Endothelial cell of umbilical vein (primary cell): ENCODE results near the gene PRPF8.

Source experiments
- EZH2 ChIP-seq: IDR thresholded peaks from 2 replicates; pipeline ENCODE4 v1.6.1; 2012; ENCODE audit warnings: borderline replicate concordance, low read depth, mild to moderate bottlenecking, moderate library complexity, low read length, inconsistent platforms; ENCODE audit not compliant: severe bottlenecking
- FOS ChIP-seq: IDR thresholded peaks from 2 replicates; pipeline ENCODE4 v1.6.1; 2011; ENCODE audit warnings: mild to moderate bottlenecking, low read length, moderate library complexity, borderline replicate concordance; ENCODE audit not compliant: insufficient read depth
- GATA2 ChIP-seq: IDR thresholded peaks from 2 replicates; pipeline ENCODE4 v1.7.0; 2011; ENCODE audit warnings: low read depth, mild to moderate bottlenecking, moderate library complexity, mixed read lengths, low read length; ENCODE audit not compliant: insufficient read length, insufficient read depth
- JUN ChIP-seq: IDR thresholded peaks from 2 replicates; pipeline ENCODE4 v1.6.1; 2011; ENCODE audit warnings: borderline replicate concordance, low read depth; ENCODE audit not compliant: insufficient read length, insufficient read depth
- MYC ChIP-seq: IDR thresholded peaks from one replicate; pipeline ENCODE4 v1.6.1; 2011; ENCODE audit warnings: mild to moderate bottlenecking, low read depth, low read length
- POLR2A ChIP-seq: IDR thresholded peaks from 2 replicates; pipeline ENCODE4 v1.6.1; 2012; ENCODE audit warnings: low read depth, mild to moderate bottlenecking, control low read depth, low read length
- POLR2AphosphoS5 ChIP-seq: IDR thresholded peaks from 2 replicates; pipeline ENCODE4 v1.6.1; 2012; ENCODE audit warnings: low read depth, mild to moderate bottlenecking, control low read depth, low read length, moderate library complexity; ENCODE audit not compliant: insufficient read depth
- TF ChIP-seq, protein P1 (sequence below), 2 donors: IDR thresholded peaks; 1 replicate in 1 of 2; 2 replicates in 1 of 2; pipeline ENCODE4 v1.5.1; 2011; ENCODE audit warnings: low read length in 2 of 2, mild to moderate bottlenecking in 2 of 2, moderate library complexity in 2 of 2, control low read depth in 1 of 2, inconsistent platforms in 1 of 2, low read depth in 1 of 2; ENCODE audit not compliant: insufficient read depth in 1 of 2; ENCODE audit errors: extremely low read depth in 1 of 2
- TF ChIP-seq, protein P2 (sequence below): IDR thresholded peaks from 2 replicates; pipeline ENCODE4 v1.6.1; 2011; ENCODE audit not compliant: insufficient read depth, insufficient read length

DNA sequence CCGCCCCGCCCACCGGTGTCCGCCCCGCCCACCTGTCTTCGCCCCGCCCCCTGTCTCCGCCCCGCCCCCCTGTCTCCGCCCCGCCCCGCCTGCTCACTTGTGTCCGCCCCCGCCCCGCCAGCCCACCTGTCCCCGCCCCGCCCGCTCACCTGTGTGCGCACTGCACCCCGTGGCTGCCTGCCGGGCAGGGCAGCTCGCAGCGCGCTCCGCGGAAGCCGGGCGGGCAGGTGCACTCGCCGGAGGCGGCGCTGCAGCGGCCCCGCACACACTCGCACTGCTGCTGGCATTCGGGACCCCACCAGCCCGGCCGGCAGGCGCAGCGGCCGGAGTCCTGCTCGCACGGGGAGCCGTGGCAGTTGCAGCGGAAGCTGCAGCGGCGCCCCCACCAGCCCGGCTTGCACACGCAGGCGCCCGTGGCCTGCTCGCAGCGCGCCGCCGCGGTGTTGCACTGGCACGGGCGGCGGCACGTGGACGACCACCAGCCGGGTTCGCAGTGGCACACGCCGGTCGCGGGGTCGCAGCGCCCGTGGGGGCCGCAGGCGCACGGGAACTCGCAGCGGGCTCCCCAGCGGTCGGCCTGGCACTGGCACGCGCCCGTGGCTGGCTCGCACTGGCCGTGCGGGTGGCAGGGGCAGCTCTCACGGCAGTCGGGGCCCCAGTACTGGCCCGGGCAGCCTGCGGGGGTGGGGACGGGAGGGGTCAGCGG is 41.2 kb downstream of the PRPF8 start:
- TF ChIP-seq EZH2 (no peak), POLR2A (no peak), MYC (no peak), JUN (no peak), GATA2 (no peak), POLR2AphosphoS5 (no peak), FOS (no peak)
- TF ChIP-seq, protein P1, sequence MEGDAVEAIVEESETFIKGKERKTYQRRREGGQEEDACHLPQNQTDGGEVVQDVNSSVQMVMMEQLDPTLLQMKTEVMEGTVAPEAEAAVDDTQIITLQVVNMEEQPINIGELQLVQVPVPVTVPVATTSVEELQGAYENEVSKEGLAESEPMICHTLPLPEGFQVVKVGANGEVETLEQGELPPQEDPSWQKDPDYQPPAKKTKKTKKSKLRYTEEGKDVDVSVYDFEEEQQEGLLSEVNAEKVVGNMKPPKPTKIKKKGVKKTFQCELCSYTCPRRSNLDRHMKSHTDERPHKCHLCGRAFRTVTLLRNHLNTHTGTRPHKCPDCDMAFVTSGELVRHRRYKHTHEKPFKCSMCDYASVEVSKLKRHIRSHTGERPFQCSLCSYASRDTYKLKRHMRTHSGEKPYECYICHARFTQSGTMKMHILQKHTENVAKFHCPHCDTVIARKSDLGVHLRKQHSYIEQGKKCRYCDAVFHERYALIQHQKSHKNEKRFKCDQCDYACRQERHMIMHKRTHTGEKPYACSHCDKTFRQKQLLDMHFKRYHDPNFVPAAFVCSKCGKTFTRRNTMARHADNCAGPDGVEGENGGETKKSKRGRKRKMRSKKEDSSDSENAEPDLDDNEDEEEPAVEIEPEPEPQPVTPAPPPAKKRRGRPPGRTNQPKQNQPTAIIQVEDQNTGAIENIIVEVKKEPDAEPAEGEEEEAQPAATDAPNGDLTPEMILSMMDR (IDR thresholded peaks at IDR 0.05; ENCODE audit: extremely low read depth in 1 of 2, insufficient read depth in 1 of 2, low read depth in 1 of 2, low read length in 2 of 2) = peak; percentile 16 to 29
- TF ChIP-seq, protein P2, sequence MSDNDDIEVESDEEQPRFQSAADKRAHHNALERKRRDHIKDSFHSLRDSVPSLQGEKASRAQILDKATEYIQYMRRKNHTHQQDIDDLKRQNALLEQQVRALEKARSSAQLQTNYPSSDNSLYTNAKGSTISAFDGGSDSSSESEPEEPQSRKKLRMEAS = no peak
